Inflammatory macrophage (primary cell): ENCODE measurements around the gene ZCCHC7.
"Not testable (repeated sequence)": the region's sequence is repeated elsewhere in the genome, so short reads cannot be mapped to it uniquely, and the experiment has no call there.

Source experiments
- DNase-seq, 2 donors: peaks; one replicate each; pipeline ENCODE4 v3.0.0-alpha.2; 2020 to 2022

ZCCHC7 gene

GRCh38 chr9:37300620-37301019, 180.2 kb downstream of the ZCCHC7 start:
- DNase-seq = no peak

- peak; percentile 3 to 5 for DNase-seq
Measured at GRCh38 chr9:37301042-37301853, 180.9 kb downstream of the ZCCHC7 start.

- no peak for DNase-seq
Measured at GRCh38 chr9:37301854-37302172, 181.4 kb downstream of the ZCCHC7 start.

- DNase-seq = no peak
Measured at GRCh38 chr9:37302277-37302676, 181.9 kb downstream of the ZCCHC7 start.

- DNase-seq = not testable (repeated sequence)
Measured at GRCh38 chr9:37303272-37303671, 182.9 kb downstream of the ZCCHC7 start.

GRCh38 chr9:37309136-37309535, 188.8 kb downstream of the ZCCHC7 start:
- DNase-seq = no peak

GRCh38 chr9:37311938-37312708, 191.7 kb downstream of the ZCCHC7 start:
- no peak for DNase-seq

- no peak for DNase-seq
Measured at GRCh38 chr9:37324261-37324683, 203.9 kb downstream of the ZCCHC7 start.

- no peak for DNase-seq
Measured at GRCh38 chr9:37324691-37325490, 204.5 kb downstream of the ZCCHC7 start.

GRCh38 chr9:37325778-37326177, 205.4 kb downstream of the ZCCHC7 start:
- DNase-seq = peak; percentile 10 to 38

GRCh38 chr9:37327553-37327952, 207.2 kb downstream of the ZCCHC7 start:
- no peak for DNase-seq

GRCh38 chr9:37328556-37329227, 208.3 kb downstream of the ZCCHC7 start:
- DNase-seq = no peak

GRCh38 chr9:37329576-37329975, 209.2 kb downstream of the ZCCHC7 start:
- peak; percentile 2 to 5 for DNase-seq

- no peak for DNase-seq
Measured at GRCh38 chr9:37331871-37332270, 211.5 kb downstream of the ZCCHC7 start.

- DNase-seq = no peak
Measured at GRCh38 chr9:37332578-37332977, 212.2 kb downstream of the ZCCHC7 start.

- no peak for DNase-seq
Measured at GRCh38 chr9:37333288-37333687, 212.9 kb downstream of the ZCCHC7 start.

- DNase-seq = no peak
Measured at GRCh38 chr9:37335238-37335637, 214.9 kb downstream of the ZCCHC7 start.

GRCh38 chr9:37336150-37336549, 215.8 kb downstream of the ZCCHC7 start:
- no peak for DNase-seq

- no peak for DNase-seq
Measured at GRCh38 chr9:37337301-37337890, 217.0 kb downstream of the ZCCHC7 start.

- DNase-seq = no peak
Measured at GRCh38 chr9:37338218-37338617, 217.8 kb downstream of the ZCCHC7 start.

GRCh38 chr9:37339923-37340322, 219.5 kb downstream of the ZCCHC7 start:
- DNase-seq = no peak

- DNase-seq = peak; percentile 23 to 66
Measured at GRCh38 chr9:37340961-37341360, 220.6 kb downstream of the ZCCHC7 start.
